CD4-positive, alpha-beta memory T cell (primary cell): ENCODE data around the gene TEP1. TPM values are rescaled to one million over a fixed set of nuclear protein-coding genes. Genes with fewer than 3 reads are reported as not detected.
"Not testable (repeated sequence)": the region's sequence is repeated elsewhere in the genome, so short reads cannot be mapped to it uniquely, and the experiment has no call there.

Experiments used
- CTCF ChIA-PET: fragments of 350-600 bp; sonication (Branson Sonifier 250); formaldehyde crosslinking; loops from one replicate; lab custom pipeline; 2021; ENCODE audit warnings: inconsistent platforms; ENCODE audit not compliant: partially characterized antibody; lab: Charles Lee
- POLR2A ChIA-PET: fragments of 350-600 bp; sonication (Branson Sonifier 250); formaldehyde crosslinking; loops from one replicate; lab custom pipeline; 2021; ENCODE audit not compliant: partially characterized antibody; lab: Charles Lee
- DNase-seq, 5 donors: peaks; one replicate each; pipeline versions ENCODE4 v3.0.0 to v3.0.0-alpha.2; 2020 to 2022; ENCODE audit warnings: mixed read lengths in 1 of 5
- H3K27ac ChIP-seq: one replicate; pipeline ENCODE4 v1.7.0; 2013; ENCODE audit warnings: low read depth, low read length
- H3K27me3 ChIP-seq: 2 replicates; pipeline ENCODE4 v1.7.0; 2013; ENCODE audit warnings: mild to moderate bottlenecking, low read length, moderate library complexity; ENCODE audit not compliant: insufficient read depth
- H3K36me3 ChIP-seq: 2 replicates; pipeline ENCODE4 v1.7.0; 2013; ENCODE audit warnings: mild to moderate bottlenecking, low read length, moderate library complexity; ENCODE audit not compliant: insufficient read depth
- H3K4me1 ChIP-seq: 2 replicates; pipeline ENCODE4 v1.7.0; 2013; ENCODE audit warnings: mild to moderate bottlenecking, low read length, moderate library complexity; ENCODE audit not compliant: insufficient read depth
- H3K4me3 ChIP-seq, 2 donors: one replicate each; pipeline ENCODE4 v1.7.0; 2013; ENCODE audit warnings: low read length in 2 of 2, mild to moderate bottlenecking in 1 of 2
- H3K9me3 ChIP-seq, 2 donors: one replicate each; pipeline ENCODE4 v1.7.0; 2013; ENCODE audit warnings: low read length in 2 of 2, control low read depth in 1 of 2; ENCODE audit not compliant: control insufficient read depth in 1 of 2
- H3K27ac Mint-ChIP-seq, 7 donors: one replicate each; pipeline ENCODE4 v1.8.0; 2020 to 2021; ENCODE audit warnings: mixed read lengths in 7 of 7, mild to moderate bottlenecking in 6 of 7, inconsistent platforms in 3 of 7, moderate library complexity in 3 of 7
- H3K27me3 Mint-ChIP-seq, 2 donors: one replicate each; pipeline ENCODE4 v1.8.0; 2020 to 2021; ENCODE audit warnings: mixed read lengths in 2 of 2
- H3K36me3 Mint-ChIP-seq, 2 donors: one replicate each; pipeline ENCODE4 v1.8.0; 2020 to 2021; ENCODE audit warnings: mixed read lengths in 2 of 2, inconsistent platforms in 1 of 2, mild to moderate bottlenecking in 1 of 2
- H3K4me1 Mint-ChIP-seq, 4 donors: one replicate each; pipeline ENCODE4 v1.8.0; 2020 to 2021; ENCODE audit warnings: mixed read lengths in 4 of 4, mild to moderate bottlenecking in 1 of 4
- H3K4me3 Mint-ChIP-seq, 8 donors: one replicate each; pipeline ENCODE4 v1.8.0; 2020 to 2021; ENCODE audit warnings: mixed read lengths in 8 of 8, mild to moderate bottlenecking in 7 of 8, moderate library complexity in 6 of 8, inconsistent platforms in 3 of 8
- H3K9me3 Mint-ChIP-seq, 8 donors: one replicate each; pipeline ENCODE4 v1.8.0; 2020 to 2021; ENCODE audit warnings: mixed read lengths in 8 of 8, mild to moderate bottlenecking in 5 of 8, inconsistent platforms in 3 of 8, moderate library complexity in 1 of 8
- intact Hi-C: fragments of 100-400 bp; cut with micrococcal nuclease; formaldehyde crosslinking; loops from one replicate; pipeline ENCODE4 v1.15.1; 2023
- polyA plus RNA-seq, 2 donors: library from polyadenylated mRNA; unstranded; fragments of 300-500 nt; fragmentation: Illumina TruSeq; gene quantifications; one replicate each; pipeline ENCODE4 v1.2.3, GENCODE V29; 2021
- total RNA-seq, 2 experiments: library from RNA; stranded (reverse); gene quantifications; one replicate each; pipeline ENCODE4 v1.2.3, GENCODE V29; 2021

The TEP1 gene
- total and polyA plus RNA-seq, 4 experiments from 2014 or later: 6.8 to 67.3 (median 66.7) TPM; not detected in 1

DNA sequence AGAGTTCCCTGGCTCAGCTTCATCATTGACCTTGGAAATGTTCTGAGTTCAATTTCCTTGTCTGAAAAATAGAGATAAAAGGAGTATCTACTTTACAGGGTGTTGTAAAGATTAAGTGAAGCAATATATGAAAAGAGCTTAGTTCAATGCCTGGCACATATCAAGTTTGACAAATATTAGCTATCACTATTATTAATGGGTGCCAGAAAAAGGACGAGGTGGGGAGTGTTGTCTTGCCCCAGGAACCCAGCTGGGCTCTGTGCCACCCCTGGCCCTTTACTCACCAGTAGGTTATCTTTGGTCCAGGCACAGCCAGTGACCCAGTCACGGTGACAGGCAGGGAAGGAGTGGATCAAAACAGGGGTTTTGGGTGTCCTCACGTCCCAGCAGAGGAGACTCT is 37.8 kb downstream of the TEP1 start:
- Mint-ChIP-seq H3K9me3 (peaks cover 0 to 2% (median 0%) of the 10 kb centered on the region in 8 donors), H3K4me1 (no peaks in the 10 kb centered on the region), H3K27me3 (no peaks in the 10 kb centered on the region), H3K4me3 (no peak overlapping the region), H3K27ac (peak overlapping the region in 2 of 7 donors; percentile 13 to 68), H3K36me3 (peaks cover 66 to 90% of the 10 kb centered on the region in 2 donors)
- Histone ChIP-seq H3K27me3 (no peaks in the 10 kb centered on the region), H3K27ac (no peak overlapping the region), H3K4me1 (no peaks in the 10 kb centered on the region), H3K9me3 (no peaks in the 10 kb centered on the region), H3K4me3 (no peak overlapping the region), H3K36me3 (peaks cover 92% of the 10 kb centered on the region)
- DNase-seq: no peak
- POLR2A ChIA-PET: no interaction called here
- intact Hi-C loops: no loop called here
- CTCF ChIA-PET: interaction anchor here (1.2 kb wide), 1 partner anchor 235 kb away, joined by 4 read pairs; no protein-coding TSS in a partner anchor

- ChIA-PET POLR2A (interaction anchor here (1.1 kb wide), 1 partner anchor 30 kb away, joined by 4 read pairs; the partner anchor contains the start of gene PARP2), CTCF (no interaction called here)
- Mint-ChIP-seq H3K9me3 (peaks cover 0 to 2% (median 0%) of the 10 kb centered on the region in 8 donors), H3K27me3 (no peaks in the 10 kb centered on the region), H3K36me3 (peaks cover 72 to 88% of the 10 kb centered on the region in 2 donors), H3K27ac (peak overlapping the region in 1 of 7 donors; percentile 49), H3K4me3 (no peak overlapping the region), H3K4me1 (peaks cover 0 to 4% (median under 1%) of the 10 kb centered on the region in 4 donors)
- intact Hi-C loops: no loop called here
- H3K27me3 ChIP-seq: no peaks in the 10 kb centered on the region
- no peak overlapping the region for H3K4me3 ChIP-seq
- no peaks in the 10 kb centered on the region for H3K9me3 ChIP-seq
- H3K36me3 ChIP-seq: peaks cover 77% of the 10 kb centered on the region
- no peaks in the 10 kb centered on the region for H3K4me1 ChIP-seq
- no peak overlapping the region for H3K27ac ChIP-seq
- DNase-seq: no peak
Measured at GRCh38 chr14:20372796-20373195, 40.5 kb downstream of the TEP1 start.

- Mint-ChIP-seq H3K4me1 (peaks cover 0 to 4% (median under 1%) of the 10 kb centered on the region in 4 donors), H3K9me3 (no peaks in the 10 kb centered on the region), H3K27ac (peak overlapping the region in 1 of 7 donors; percentile 21), H3K27me3 (no peaks in the 10 kb centered on the region), H3K36me3 (peaks cover 45 to 55% of the 10 kb centered on the region in 2 donors), H3K4me3 (no peak overlapping the region)
- H3K4me1 ChIP-seq: no peaks in the 10 kb centered on the region
- no peak overlapping the region for H3K27ac ChIP-seq
- no peak overlapping the region for H3K4me3 ChIP-seq
- ChIA-PET CTCF (interaction anchor here (1.5 kb wide), 1 partner anchor 38 kb away, joined by 4 read pairs; no protein-coding TSS in a partner anchor), POLR2A (no interaction called here)
- no peak for DNase-seq
- H3K36me3 ChIP-seq: peaks cover 19% of the 10 kb centered on the region
- intact Hi-C loops: no loop called here
- no peaks in the 10 kb centered on the region for H3K27me3 ChIP-seq
- no peaks in the 10 kb centered on the region for H3K9me3 ChIP-seq
Measured at GRCh38 chr14:20365928-20366327, 47.4 kb downstream of the TEP1 start.

- intact Hi-C loops, CTCF ChIA-PET, H3K4me1 Mint-ChIP-seq, DNase-seq, H3K27me3 Mint-ChIP-seq, H3K9me3 ChIP-seq, H3K4me3 Mint-ChIP-seq, H3K4me1 ChIP-seq, POLR2A ChIA-PET, H3K27me3 ChIP-seq, H3K9me3 Mint-ChIP-seq, H3K4me3 ChIP-seq, H3K27ac ChIP-seq: not testable (repeated sequence)
- peaks cover 34% of the 10 kb centered on the region for H3K36me3 ChIP-seq
- Mint-ChIP-seq H3K36me3 (peaks cover 43 to 62% of the 10 kb centered on the region in 2 donors), H3K27ac (peak overlapping the region in 4 of 7 donors; percentile 60 to 84 (median 72))
Measured at GRCh38 chr14:20358474-20358873, 54.8 kb downstream of the TEP1 start.

DNA sequence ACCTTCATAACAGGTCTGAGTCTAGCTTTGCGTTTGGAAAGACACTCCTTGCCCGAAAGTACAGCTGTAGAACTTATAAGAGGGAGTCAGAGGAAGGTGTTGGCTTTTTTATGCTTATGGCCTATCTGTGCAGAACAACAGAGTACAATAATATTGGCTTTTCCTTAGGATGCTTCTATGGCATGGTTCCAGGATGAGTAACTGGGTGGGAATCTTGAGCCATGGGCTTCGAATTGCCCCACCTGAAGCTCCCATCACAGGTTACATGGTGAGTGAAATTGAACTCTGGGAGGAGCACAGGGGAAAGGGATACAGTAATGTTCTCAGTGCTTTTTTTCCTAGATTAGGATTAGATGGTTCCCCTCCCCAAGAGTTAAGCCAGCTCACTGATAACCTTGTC is 56.9 kb downstream of the TEP1 start:
- no peaks in the 10 kb centered on the region for H3K27me3 Mint-ChIP-seq
- H3K4me1 Mint-ChIP-seq: peaks cover 0 to 6% (median under 1%) of the 10 kb centered on the region in 4 donors
- Histone ChIP-seq H3K9me3 (no peaks in the 10 kb centered on the region), H3K27me3 (no peaks in the 10 kb centered on the region), H3K36me3 (peaks cover 30% of the 10 kb centered on the region), H3K27ac (no peak overlapping the region), H3K4me1 (no peaks in the 10 kb centered on the region), H3K4me3 (no peak overlapping the region)
- intact Hi-C loops: no loop called here
- H3K4me3 Mint-ChIP-seq: no peak overlapping the region
- H3K36me3 Mint-ChIP-seq: peaks cover 48 to 67% of the 10 kb centered on the region in 2 donors
- no peak for DNase-seq
- H3K27ac Mint-ChIP-seq: peak overlapping the region in 1 of 7 donors; percentile 67
- CTCF ChIA-PET: interaction anchor here (8.0 kb wide), 1 partner anchor 29 kb away, joined by 61 read pairs; no protein-coding TSS in a partner anchor
- POLR2A ChIA-PET: interaction anchor here (5.0 kb wide), 1 partner anchor 13 kb away, joined by 25 read pairs; the partner anchor contains the start of gene PARP2
- H3K9me3 Mint-ChIP-seq: no peaks in the 10 kb centered on the region

- CTCF ChIA-PET: interaction anchor here (1.2 to 8.0 kb wide), 6 partner anchors 20 to 312 kb away, joined by 3 to 61 read pairs (median 4); partner anchors contain the start of gene TEP1
Measured at GRCh38 chr14:20350860-20351259, 62.4 kb downstream of the TEP1 start.

GRCh38 chr14:20350282-20350681 is 63.0 kb downstream of the TEP1 start:
- no peak overlapping the region for H3K4me3 Mint-ChIP-seq
- H3K27ac ChIP-seq: no peak overlapping the region
- H3K27me3 ChIP-seq: no peaks in the 10 kb centered on the region
- no peak overlapping the region for H3K4me3 ChIP-seq
- H3K36me3 Mint-ChIP-seq: peaks cover 33 to 60% of the 10 kb centered on the region in 2 donors
- no peak for DNase-seq
- H3K4me1 Mint-ChIP-seq: peaks cover 0 to 10% (median 2%) of the 10 kb centered on the region in 4 donors
- H3K9me3 ChIP-seq: no peaks in the 10 kb centered on the region
- intact Hi-C loops: no loop called here
- H3K27ac Mint-ChIP-seq: peak overlapping the region in 3 of 7 donors; percentile 46 to 52 (median 50)
- no peaks in the 10 kb centered on the region for H3K27me3 Mint-ChIP-seq
- ChIA-PET POLR2A (no interaction called here), CTCF (interaction anchor here (1.2 to 8.0 kb wide), 8 partner anchors 9 to 340 kb away, joined by 3 to 61 read pairs (median 4); partner anchors contain the start of gene TEP1)
- peaks cover 11% of the 10 kb centered on the region for H3K36me3 ChIP-seq
- no peaks in the 10 kb centered on the region for H3K4me1 ChIP-seq
- H3K9me3 Mint-ChIP-seq: no peaks in the 10 kb centered on the region

More at GRCh38 chr14:20350860-20351259, 62.4 kb downstream of the TEP1 start:
- Mint-ChIP-seq H3K27me3 (no peaks in the 10 kb centered on the region), H3K4me3 (no peak overlapping the region), H3K36me3 (peaks cover 38 to 59% of the 10 kb centered on the region in 2 donors), H3K27ac (no peak overlapping the region), H3K4me1 (peaks cover 0 to 5% (median 2%) of the 10 kb centered on the region in 4 donors), H3K9me3 (no peaks in the 10 kb centered on the region)
- H3K27ac ChIP-seq: no peak overlapping the region
- no peak for DNase-seq
- H3K4me1 ChIP-seq: no peaks in the 10 kb centered on the region
- no peaks in the 10 kb centered on the region for H3K27me3 ChIP-seq
- POLR2A ChIA-PET: no interaction called here
- intact Hi-C loops: no loop called here
- no peak overlapping the region for H3K4me3 ChIP-seq
- H3K36me3 ChIP-seq: peaks cover 16% of the 10 kb centered on the region
- no peaks in the 10 kb centered on the region for H3K9me3 ChIP-seq
